C4-2B (cell line): ENCODE measurements around the gene DNASE1L1.

Experiments
- H3K27ac ChIP-seq: fragments of 450-650 bp; 2 replicates; pipeline ENCODE4 v1.5.1; 2017
- CTCF ChIP-seq: fragments of 450-650 bp; conservative IDR thresholded peaks from 2 replicates; pipeline ENCODE4 v1.5.1; 2017; ENCODE audit warnings: mild to moderate bottlenecking
- ZFX ChIP-seq: fragments of 450-650 bp; IDR thresholded peaks from 2 replicates; pipeline ENCODE4 v1.6.1; 2017

DNASE1L1 gene

GRCh38 chrX:154371017-154371788 is 37.9 kb downstream of the DNASE1L1 start:
- no peak for TF ChIP-seq CTCF
- TF ChIP-seq ZFX = no peak
- H3K27ac ChIP-seq = peak overlapping the region; percentile 52

GRCh38 chrX:154370300-154371016 is 38.6 kb downstream of the DNASE1L1 start:
- TF ChIP-seq ZFX (peak; percentile 19; the same call in 1 of the 2 replicates), CTCF (no peak)
- H3K27ac ChIP-seq = peak overlapping the region; percentile 52

- no peak for TF ChIP-seq CTCF
- TF ChIP-seq ZFX = no peak
- peak overlapping the region; percentile 52 for H3K27ac ChIP-seq
Observed at GRCh38 chrX:154369449-154370299, 39.4 kb downstream of the DNASE1L1 start.

GRCh38 chrX:154368630-154369448 is 40.2 kb downstream of the DNASE1L1 start:
- H3K27ac ChIP-seq = 0 out of 2 replicates have a peak overlapping the region, but pooled peaks have one; percentile 16

GRCh38 chrX:154367474-154368308 is 41.4 kb downstream of the DNASE1L1 start:
- no peak overlapping the region for H3K27ac ChIP-seq
- TF ChIP-seq ZFX (no peak), CTCF (no peak)

More at GRCh38 chrX:154368630-154369448, 40.2 kb downstream of the DNASE1L1 start:
- TF ChIP-seq ZFX = no peak
- no peak for TF ChIP-seq CTCF

GRCh38 chrX:154366666-154367055 is 42.4 kb downstream of the DNASE1L1 start:
- H3K27ac ChIP-seq = no peak overlapping the region
- TF ChIP-seq CTCF (no peak), ZFX (no peak)
